ENCODE results near the gene LPCAT3. TPM values are rescaled to one million over a fixed set of nuclear protein-coding genes. Genes with fewer than 3 reads are reported as not detected.

Gene LPCAT3
- total and polyA plus RNA-seq, 3 experiments from 2014 or later, result 20.4 to 25.5 (median 22.1) TPM

DNA sequence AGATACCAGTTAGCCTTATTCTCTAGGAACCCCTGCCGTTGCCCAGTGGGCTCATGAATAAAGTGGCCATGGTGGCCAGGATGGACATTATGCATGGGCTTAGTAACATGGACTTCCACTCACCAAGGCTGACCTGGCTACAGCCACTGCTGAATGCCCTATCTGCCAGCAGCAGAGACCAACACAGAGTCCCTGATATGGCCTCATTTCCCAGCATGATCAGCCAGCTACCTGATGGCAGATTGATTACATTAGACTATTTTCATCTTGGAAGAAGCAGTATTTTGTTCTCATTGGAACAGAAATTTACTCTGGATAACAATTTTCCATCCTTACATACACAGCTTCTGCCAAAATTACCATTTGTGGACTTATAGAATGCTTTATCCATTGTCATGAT lies 16.2 kb upstream of the LPCAT3 start:
- POLR2A ChIA-PET, result no interaction called here
- H3K4me1 Mint-ChIP-seq, result peaks cover 0 to 6% (median 6%) of the 10 kb centered on the region in 3 donors
- CTCF ChIA-PET, result no interaction called here
- H3K36me3 Mint-ChIP-seq, result no peaks in the 10 kb centered on the region
- H3K36me3 ChIP-seq (ENCODE audit: insufficient read depth, low read length), result no peaks in the 10 kb centered on the region
- DNase-seq, result no peak
- no peaks in the 10 kb centered on the region for H3K9me3 Mint-ChIP-seq
- H3K27me3 Mint-ChIP-seq, result peaks cover 0 to 3% of the 10 kb centered on the region in 2 donors
- no peaks in the 10 kb centered on the region for H3K27me3 ChIP-seq (ENCODE audit: insufficient read depth, low read length, poor library complexity, severe bottlenecking)
- no peak overlapping the region for H3K4me3 Mint-ChIP-seq
- H3K27ac Mint-ChIP-seq, result peak overlapping the region in 1 of 8 donors; percentile 33
- no peak overlapping the region for H3K4me3 ChIP-seq (ENCODE audit: low read length)
- no peak overlapping the region for H3K27ac ChIP-seq (ENCODE audit: low read depth, low read length)
- no peaks in the 10 kb centered on the region for H3K4me1 ChIP-seq (ENCODE audit: insufficient read depth, low read length)
- H3K9me3 ChIP-seq (ENCODE audit: low read length), result no peaks in the 10 kb centered on the region

DNA sequence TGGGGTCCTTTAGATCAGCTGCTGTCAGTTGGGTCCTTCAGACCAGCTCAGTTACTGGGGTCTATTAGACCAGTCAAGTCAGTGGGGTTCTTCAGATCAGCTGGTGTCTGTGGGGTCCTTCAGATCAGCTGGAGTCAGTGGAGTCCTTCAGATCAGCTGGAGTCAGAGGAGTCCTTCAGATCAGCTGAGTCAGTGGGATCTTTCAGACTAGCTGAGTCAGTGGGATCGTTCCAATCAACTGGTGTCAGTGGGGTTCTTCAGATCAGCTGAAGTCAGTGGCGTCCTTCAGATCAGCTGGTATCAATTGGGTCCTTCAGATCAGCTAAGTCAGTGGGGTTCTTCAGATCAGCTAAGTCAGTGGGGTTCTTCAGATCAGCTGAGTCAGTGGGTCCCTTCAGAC lies 14.7 kb upstream of the LPCAT3 start:
- CTCF ChIA-PET, result interaction anchor here (0.9 to 1.8 kb wide), 5 partner anchors 10 to 281 kb away, joined by 3 to 8 read pairs (median 5); partner anchors contain the start of gene LPCAT3

GRCh38 chr12:7031306-7031705 lies 13.0 kb upstream of the LPCAT3 start:
- POLR2A ChIA-PET, result no interaction called here
- Histone ChIP-seq H3K27me3 (ENCODE audit: insufficient read depth, low read length, poor library complexity, severe bottlenecking) (no peaks in the 10 kb centered on the region), H3K9me3 (ENCODE audit: low read length) (no peaks in the 10 kb centered on the region), H3K4me3 (ENCODE audit: low read length) (no peak overlapping the region), H3K4me1 (ENCODE audit: insufficient read depth, low read length) (no peaks in the 10 kb centered on the region), H3K36me3 (ENCODE audit: insufficient read depth, low read length) (no peaks in the 10 kb centered on the region), H3K27ac (ENCODE audit: low read depth, low read length) (no peak overlapping the region)
- no peak overlapping the region for H3K4me3 Mint-ChIP-seq
- H3K36me3 Mint-ChIP-seq, result no peaks in the 10 kb centered on the region
- no peak overlapping the region for H3K27ac Mint-ChIP-seq
- no peaks in the 10 kb centered on the region for H3K9me3 Mint-ChIP-seq
- no peaks in the 10 kb centered on the region for H3K4me1 Mint-ChIP-seq
- H3K27me3 Mint-ChIP-seq, result peaks cover 0 to 3% of the 10 kb centered on the region in 2 donors
- CTCF ChIA-PET, result interaction anchor here (1.2 kb wide), 1 partner anchor 14 kb away, joined by 3 read pairs; the partner anchor contains the start of gene LPCAT3
- DNase-seq, result no peak

More for the DNA sequence above, 14.7 kb upstream of the LPCAT3 start:
- H3K9me3 ChIP-seq (ENCODE audit: low read length), result no peaks in the 10 kb centered on the region
- Mint-ChIP-seq H3K27me3 (peaks cover 0 to 3% of the 10 kb centered on the region in 2 donors), H3K4me3 (no peak overlapping the region), H3K9me3 (no peaks in the 10 kb centered on the region), H3K36me3 (no peaks in the 10 kb centered on the region), H3K27ac (no peak overlapping the region), H3K4me1 (peaks cover 0 to 6% (median 6%) of the 10 kb centered on the region in 3 donors)
- no peak overlapping the region for H3K27ac ChIP-seq (ENCODE audit: low read depth, low read length)
- H3K4me1 ChIP-seq (ENCODE audit: insufficient read depth, low read length), result no peaks in the 10 kb centered on the region
- H3K27me3 ChIP-seq (ENCODE audit: insufficient read depth, low read length, poor library complexity, severe bottlenecking), result no peaks in the 10 kb centered on the region
- H3K4me3 ChIP-seq (ENCODE audit: low read length), result no peak overlapping the region
- no peak for DNase-seq
- POLR2A ChIA-PET, result no interaction called here
- H3K36me3 ChIP-seq (ENCODE audit: insufficient read depth, low read length), result no peaks in the 10 kb centered on the region

DNA sequence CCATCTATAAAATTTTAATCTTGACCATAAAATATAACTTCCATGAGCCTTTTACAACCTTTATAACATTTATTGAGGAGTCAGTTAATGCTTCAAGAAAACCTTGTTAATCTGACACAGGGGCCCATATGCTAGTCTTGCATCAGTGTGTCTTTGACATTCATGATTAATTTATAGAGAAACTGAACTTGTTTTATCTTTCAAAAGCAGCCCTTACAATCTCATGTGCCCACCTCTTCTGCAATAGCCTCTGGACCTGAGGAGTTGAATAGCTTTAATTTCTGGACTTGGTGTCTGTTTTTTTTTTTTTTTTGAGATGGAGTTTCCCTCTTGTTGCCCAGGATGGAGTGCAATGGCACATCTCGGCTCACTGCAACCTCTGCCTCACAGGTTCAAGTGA lies 8.6 kb upstream of the LPCAT3 start:
- Histone ChIP-seq H3K4me3 (ENCODE audit: low read length) (no peak overlapping the region), H3K27me3 (ENCODE audit: insufficient read depth, low read length, poor library complexity, severe bottlenecking) (no peaks in the 10 kb centered on the region), H3K27ac (ENCODE audit: low read depth, low read length) (no peak overlapping the region), H3K4me1 (ENCODE audit: insufficient read depth, low read length) (no peaks in the 10 kb centered on the region), H3K9me3 (ENCODE audit: low read length) (no peaks in the 10 kb centered on the region), H3K36me3 (ENCODE audit: insufficient read depth, low read length) (no peaks in the 10 kb centered on the region)
- Mint-ChIP-seq H3K9me3 (no peaks in the 10 kb centered on the region), H3K27ac (no peak overlapping the region), H3K36me3 (no peaks in the 10 kb centered on the region), H3K27me3 (peaks cover 0 to 4% of the 10 kb centered on the region in 2 donors), H3K4me1 (no peaks in the 10 kb centered on the region), H3K4me3 (no peak overlapping the region)
- POLR2A ChIA-PET, result no interaction called here
- CTCF ChIA-PET, result interaction anchor here (1.5 to 1.6 kb wide), 2 partner anchors 9 to 53 kb away, joined by 4 to 5 read pairs; partner anchors contain the start of gene LPCAT3
- no peak for DNase-seq

- CTCF ChIA-PET, result no interaction called here
Observed at GRCh38 chr12:7023114-7023513, 4.8 kb upstream of the LPCAT3 start.

GRCh38 chr12:7021956-7022355 lies 3.7 kb upstream of the LPCAT3 start:
- peaks cover 0 to 6% (median 0%) of the 10 kb centered on the region in 3 donors for H3K36me3 Mint-ChIP-seq
- Histone ChIP-seq H3K27ac (ENCODE audit: low read depth, low read length) (no peak overlapping the region), H3K4me1 (ENCODE audit: insufficient read depth, low read length) (peaks cover 14% of the 10 kb centered on the region), H3K4me3 (ENCODE audit: low read length) (no peak overlapping the region), H3K36me3 (ENCODE audit: insufficient read depth, low read length) (no peaks in the 10 kb centered on the region), H3K9me3 (ENCODE audit: low read length) (no peaks in the 10 kb centered on the region), H3K27me3 (ENCODE audit: insufficient read depth, low read length, poor library complexity, severe bottlenecking) (no peaks in the 10 kb centered on the region)
- DNase-seq, result no peak
- ChIA-PET POLR2A (no interaction called here), CTCF (interaction anchor here (0.9 kb wide), 1 partner anchor 86 kb away, joined by 3 read pairs; no protein-coding TSS in a partner anchor)
- H3K4me1 Mint-ChIP-seq, result peaks cover 11 to 15% (median 13%) of the 10 kb centered on the region in 3 donors
- H3K27me3 Mint-ChIP-seq, result peaks cover 0 to 4% of the 10 kb centered on the region in 2 donors
- no peak overlapping the region for H3K4me3 Mint-ChIP-seq
- H3K9me3 Mint-ChIP-seq, result no peaks in the 10 kb centered on the region
- H3K27ac Mint-ChIP-seq, result no peak overlapping the region

More at GRCh38 chr12:7023114-7023513, 4.8 kb upstream of the LPCAT3 start:
- peaks cover 0 to 3% (median 0%) of the 10 kb centered on the region in 3 donors for H3K36me3 Mint-ChIP-seq
- no peak overlapping the region for H3K4me3 ChIP-seq (ENCODE audit: low read length)
- H3K27me3 ChIP-seq (ENCODE audit: insufficient read depth, low read length, poor library complexity, severe bottlenecking), result no peaks in the 10 kb centered on the region
- DNase-seq, result no peak
- H3K4me3 Mint-ChIP-seq, result peak overlapping the region in 1 of 7 donors; percentile 55
- H3K27ac Mint-ChIP-seq, result peak overlapping the region in 1 of 8 donors; percentile 54
- peaks cover 5% of the 10 kb centered on the region for H3K4me1 ChIP-seq (ENCODE audit: insufficient read depth, low read length)
- peaks cover 0 to 4% of the 10 kb centered on the region in 2 donors for H3K27me3 Mint-ChIP-seq
- H3K4me1 Mint-ChIP-seq, result peaks cover 2 to 4% (median 3%) of the 10 kb centered on the region in 3 donors
- POLR2A ChIA-PET, result no interaction called here
- no peaks in the 10 kb centered on the region for H3K9me3 Mint-ChIP-seq
- no peaks in the 10 kb centered on the region for H3K9me3 ChIP-seq (ENCODE audit: low read length)
- H3K36me3 ChIP-seq (ENCODE audit: insufficient read depth, low read length), result no peaks in the 10 kb centered on the region
- no peak overlapping the region for H3K27ac ChIP-seq (ENCODE audit: low read depth, low read length)

GRCh38 chr12:7019043-7019569 lies 830 bp upstream of the LPCAT3 start:
- Histone ChIP-seq H3K4me3 (ENCODE audit: low read length) (peak overlapping the region; percentile 95), H3K27me3 (ENCODE audit: insufficient read depth, low read length, poor library complexity, severe bottlenecking) (no peaks in the 10 kb centered on the region), H3K4me1 (ENCODE audit: insufficient read depth, low read length) (peaks cover 20% of the 10 kb centered on the region), H3K36me3 (ENCODE audit: insufficient read depth, low read length) (no peaks in the 10 kb centered on the region), H3K9me3 (ENCODE audit: low read length) (no peaks in the 10 kb centered on the region), H3K27ac (ENCODE audit: low read depth, low read length) (peak overlapping the region; percentile 86)
- DNase-seq, result no peak
- peak overlapping the region in 7 of 8 donors; percentile 82 to 97 (median 93) for H3K27ac Mint-ChIP-seq
- CTCF ChIA-PET, result interaction anchor here (0.9 to 3.7 kb wide), 15 partner anchors 9 to 150 kb away, joined by 3 to 27 read pairs (median 6); partner anchors contain the start of genes C12orf57, C1RL, LRRC23 and RNU7-1
- H3K36me3 Mint-ChIP-seq, result peaks cover 0 to 13% (median 0%) of the 10 kb centered on the region in 3 donors
- POLR2A ChIA-PET, result interaction anchor here (0.7 to 1.6 kb wide), 6 partner anchors 45 to 266 kb away, joined by 3 to 21 read pairs (median 4); partner anchors contain the start of genes C12orf57, MLF2, RNU7-1 and SPSB2
- no peaks in the 10 kb centered on the region for H3K27me3 Mint-ChIP-seq
- H3K4me1 Mint-ChIP-seq, result peaks cover 21 to 33% (median 32%) of the 10 kb centered on the region in 3 donors
- no peaks in the 10 kb centered on the region for H3K9me3 Mint-ChIP-seq
- peak overlapping the region; percentile 92 to 96 (median 94) for H3K4me3 Mint-ChIP-seq

- Histone ChIP-seq H3K4me3 (ENCODE audit: low read length) (peak overlapping the region; percentile 95), H3K27me3 (ENCODE audit: insufficient read depth, low read length, poor library complexity, severe bottlenecking) (no peaks in the 10 kb centered on the region), H3K9me3 (ENCODE audit: low read length) (no peaks in the 10 kb centered on the region), H3K27ac (ENCODE audit: low read depth, low read length) (peak overlapping the region; percentile 86), H3K36me3 (ENCODE audit: insufficient read depth, low read length) (peaks cover 3% of the 10 kb centered on the region), H3K4me1 (ENCODE audit: insufficient read depth, low read length) (peaks cover 20% of the 10 kb centered on the region)
- Mint-ChIP-seq H3K27me3 (no peaks in the 10 kb centered on the region), H3K36me3 (peaks cover 0 to 25% (median 0%) of the 10 kb centered on the region in 3 donors), H3K27ac (peak overlapping the region; percentile 82 to 97 (median 92)), H3K4me1 (peaks cover 26 to 45% (median 43%) of the 10 kb centered on the region in 3 donors), H3K9me3 (no peaks in the 10 kb centered on the region), H3K4me3 (peak overlapping the region; percentile 92 to 96 (median 94))
- ChIA-PET POLR2A (interaction anchor here (0.7 to 1.6 kb wide), 10 partner anchors 18 to 265 kb away, joined by 3 to 21 read pairs (median 4); partner anchors contain the start of genes C12orf57, MLF2, RNU7-1 and SPSB2), CTCF (interaction anchor here (0.6 to 3.7 kb wide), 29 partner anchors 8 to 529 kb away, joined by 3 to 27 read pairs (median 4); partner anchors contain the start of genes C12orf57, C1RL, CDCA3 and LRRC23)
- DNase-seq, result no peak
Observed at GRCh38 chr12:7017870-7018349, 366 bp downstream of the LPCAT3 start.
